ENCODE data around the gene CACNA1A.

- TF ChIP-seq CTCF (optimal IDR thresholded peaks at IDR 0.05 in 1 of 3, IDR thresholded peaks at IDR 0.05 in 1 of 3, conservative IDR thresholded peaks at IDR 0.05 in 1 of 3; ENCODE audit: extremely low read depth in 1 of 3, insufficient read depth in 2 of 3, low read length in 3 of 3) (no peak), EZH2 (IDR thresholded peaks at IDR 0.05; ENCODE audit: low read length) (no peak)
Observed at GRCh38 chr19:13297023-13297422, 209.3 kb downstream of the CACNA1A start.

Data from keratinocyte (primary cell).